ENCODE results near the gene MGMT. TPM values are rescaled to one million over a fixed set of nuclear protein-coding genes. Genes with fewer than 3 reads are reported as not detected.

Gene MGMT
- total RNA-seq, 2 donors from 2014 or later = 28.6 to 33.7 TPM

DNA sequence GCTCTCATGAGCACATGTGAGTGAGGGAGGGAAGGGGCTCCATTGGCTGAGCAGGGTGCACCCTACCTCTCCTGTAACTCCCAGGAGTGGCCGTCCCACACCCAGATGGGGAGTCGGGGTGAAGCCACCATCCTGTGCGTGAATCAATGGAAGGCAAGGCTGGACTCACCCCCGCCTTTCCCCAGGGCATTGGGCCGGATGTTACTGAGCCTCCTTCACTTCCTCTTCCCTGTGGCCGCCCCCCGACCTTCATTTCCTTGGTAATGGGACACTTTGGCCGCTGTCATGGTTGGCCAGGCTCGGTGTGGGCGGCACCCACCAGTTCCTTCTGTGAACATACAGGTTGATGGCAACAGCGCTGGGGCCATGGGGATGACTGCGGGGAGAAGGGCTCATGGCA, 209.0 kb downstream of the MGMT start:
- H3K4me1 ChIP-seq (ENCODE audit: control insufficient read depth, insufficient read depth, low read length) = no peaks in the 10 kb centered on the region
- no peak overlapping the region for H3K9ac ChIP-seq (ENCODE audit: extremely low read depth, low read length, poor library complexity, severe bottlenecking)
- no peak overlapping the region for H3K27ac Mint-ChIP-seq

GRCh38 chr10:129677377-129677927, 210.4 kb downstream of the MGMT start:
- H3K9ac ChIP-seq (ENCODE audit: extremely low read depth, low read length, poor library complexity, severe bottlenecking) = no peak overlapping the region
- H3K4me1 Mint-ChIP-seq = no peaks in the 10 kb centered on the region
- TF ChIP-seq, protein P1, sequence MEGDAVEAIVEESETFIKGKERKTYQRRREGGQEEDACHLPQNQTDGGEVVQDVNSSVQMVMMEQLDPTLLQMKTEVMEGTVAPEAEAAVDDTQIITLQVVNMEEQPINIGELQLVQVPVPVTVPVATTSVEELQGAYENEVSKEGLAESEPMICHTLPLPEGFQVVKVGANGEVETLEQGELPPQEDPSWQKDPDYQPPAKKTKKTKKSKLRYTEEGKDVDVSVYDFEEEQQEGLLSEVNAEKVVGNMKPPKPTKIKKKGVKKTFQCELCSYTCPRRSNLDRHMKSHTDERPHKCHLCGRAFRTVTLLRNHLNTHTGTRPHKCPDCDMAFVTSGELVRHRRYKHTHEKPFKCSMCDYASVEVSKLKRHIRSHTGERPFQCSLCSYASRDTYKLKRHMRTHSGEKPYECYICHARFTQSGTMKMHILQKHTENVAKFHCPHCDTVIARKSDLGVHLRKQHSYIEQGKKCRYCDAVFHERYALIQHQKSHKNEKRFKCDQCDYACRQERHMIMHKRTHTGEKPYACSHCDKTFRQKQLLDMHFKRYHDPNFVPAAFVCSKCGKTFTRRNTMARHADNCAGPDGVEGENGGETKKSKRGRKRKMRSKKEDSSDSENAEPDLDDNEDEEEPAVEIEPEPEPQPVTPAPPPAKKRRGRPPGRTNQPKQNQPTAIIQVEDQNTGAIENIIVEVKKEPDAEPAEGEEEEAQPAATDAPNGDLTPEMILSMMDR (conservative IDR thresholded peaks at IDR 0.05) = no peak
- no peak overlapping the region for H3K4me3 Mint-ChIP-seq
- no peak for DNase-seq
- H3K9me3 ChIP-seq (ENCODE audit: control insufficient read depth, low read length) = no peaks in the 10 kb centered on the region
- H3K27ac Mint-ChIP-seq = no peak overlapping the region
- no peaks in the 10 kb centered on the region for H3K36me3 Mint-ChIP-seq (ENCODE audit: low read depth)
- H3K27me3 ChIP-seq (ENCODE audit: control insufficient read depth, insufficient read depth, low read length, poor library complexity, severe bottlenecking) = no peaks in the 10 kb centered on the region
- WGBS, 2 experiments (ENCODE audit: insufficient coverage in 1 of 2, insufficient read length in 1 of 2) = 95 to 100% methylated on average over 2 to 11 of the region's 11 CpGs
- H3K4me3 ChIP-seq (ENCODE audit: low read length) = no peak overlapping the region
- no peaks in the 10 kb centered on the region for H3K9me3 Mint-ChIP-seq
- no peaks in the 10 kb centered on the region for H3K4me1 ChIP-seq (ENCODE audit: control insufficient read depth, insufficient read depth, low read length)
- H3K27ac ChIP-seq (ENCODE audit: low read depth, low read length) = no peak overlapping the region
- H3K27me3 Mint-ChIP-seq (ENCODE audit: insufficient read depth) = no peaks in the 10 kb centered on the region
- H3K36me3 ChIP-seq (ENCODE audit: control insufficient read depth, insufficient read depth, low read length) = no peaks in the 10 kb centered on the region

More for the DNA sequence above, 209.0 kb downstream of the MGMT start:
- peaks cover 3% of the 10 kb centered on the region for H3K9me3 ChIP-seq (ENCODE audit: control insufficient read depth, low read length)
- Mint-ChIP-seq H3K36me3 (ENCODE audit: low read depth) (peaks cover 6% of the 10 kb centered on the region), H3K9me3 (peaks cover 11% of the 10 kb centered on the region), H3K4me3 (no peak overlapping the region), H3K27me3 (ENCODE audit: insufficient read depth) (no peaks in the 10 kb centered on the region), H3K4me1 (no peaks in the 10 kb centered on the region)
- no peaks in the 10 kb centered on the region for H3K27me3 ChIP-seq (ENCODE audit: control insufficient read depth, insufficient read depth, low read length, poor library complexity, severe bottlenecking)
- H3K36me3 ChIP-seq (ENCODE audit: control insufficient read depth, insufficient read depth, low read length) = no peaks in the 10 kb centered on the region
- TF ChIP-seq, protein P1 (conservative IDR thresholded peaks at IDR 0.05) = no peak
- no peak for DNase-seq
- 94 to 98% methylated on average over 3 to 12 of the region's 12 CpGs for WGBS, 2 experiments (ENCODE audit: insufficient coverage in 1 of 2, insufficient read length in 1 of 2)
- no peak overlapping the region for H3K27ac ChIP-seq (ENCODE audit: low read depth, low read length)
- no peak overlapping the region for H3K4me3 ChIP-seq (ENCODE audit: low read length)

GRCh38 chr10:129678186-129678585, 211.1 kb downstream of the MGMT start:
- 88 to 100% methylated on average over 2 to 4 of the region's 4 CpGs for WGBS, 2 experiments (ENCODE audit: insufficient coverage in 1 of 2, insufficient read length in 1 of 2)
- no peak for DNase-seq

More at GRCh38 chr10:129678186-129678585, 211.1 kb downstream of the MGMT start:
- no peaks in the 10 kb centered on the region for H3K9me3 Mint-ChIP-seq
- H3K36me3 Mint-ChIP-seq (ENCODE audit: low read depth) = no peaks in the 10 kb centered on the region
- H3K4me3 ChIP-seq (ENCODE audit: low read length) = no peak overlapping the region
- no peak overlapping the region for H3K4me3 Mint-ChIP-seq
- H3K4me1 ChIP-seq (ENCODE audit: control insufficient read depth, insufficient read depth, low read length) = no peaks in the 10 kb centered on the region
- H3K27ac ChIP-seq (ENCODE audit: low read depth, low read length) = no peak overlapping the region
- TF ChIP-seq, protein P1 (conservative IDR thresholded peaks at IDR 0.05) = no peak
- no peaks in the 10 kb centered on the region for H3K36me3 ChIP-seq (ENCODE audit: control insufficient read depth, insufficient read depth, low read length)
- no peak overlapping the region for H3K27ac Mint-ChIP-seq
- H3K27me3 Mint-ChIP-seq (ENCODE audit: insufficient read depth) = no peaks in the 10 kb centered on the region
- H3K9ac ChIP-seq (ENCODE audit: extremely low read depth, low read length, poor library complexity, severe bottlenecking) = no peak overlapping the region
- H3K9me3 ChIP-seq (ENCODE audit: control insufficient read depth, low read length) = no peaks in the 10 kb centered on the region
- H3K27me3 ChIP-seq (ENCODE audit: control insufficient read depth, insufficient read depth, low read length, poor library complexity, severe bottlenecking) = no peaks in the 10 kb centered on the region
- no peaks in the 10 kb centered on the region for H3K4me1 Mint-ChIP-seq

All from endodermal cell (in vitro differentiated cells).